Urothelium cell line (cell line): ENCODE results near the gene PHF21A.

Experiments used
- DNase-seq: peaks from one replicate; pipeline ENCODE4 v3.0.0; 2011; ENCODE audit warnings: low spot score, mixed read lengths
- FAIRE-seq: peaks from 2 replicates; lab custom pipeline; 2011; peaks lifted over from hg19 to GRCh38; lab: Jason Lieb, UNC

The PHF21A gene

GRCh38 chr11:45937916-45938315 is 183.3 kb downstream of the PHF21A start:
- FAIRE-seq (no peak), DNase-seq (no peak)

DNA sequence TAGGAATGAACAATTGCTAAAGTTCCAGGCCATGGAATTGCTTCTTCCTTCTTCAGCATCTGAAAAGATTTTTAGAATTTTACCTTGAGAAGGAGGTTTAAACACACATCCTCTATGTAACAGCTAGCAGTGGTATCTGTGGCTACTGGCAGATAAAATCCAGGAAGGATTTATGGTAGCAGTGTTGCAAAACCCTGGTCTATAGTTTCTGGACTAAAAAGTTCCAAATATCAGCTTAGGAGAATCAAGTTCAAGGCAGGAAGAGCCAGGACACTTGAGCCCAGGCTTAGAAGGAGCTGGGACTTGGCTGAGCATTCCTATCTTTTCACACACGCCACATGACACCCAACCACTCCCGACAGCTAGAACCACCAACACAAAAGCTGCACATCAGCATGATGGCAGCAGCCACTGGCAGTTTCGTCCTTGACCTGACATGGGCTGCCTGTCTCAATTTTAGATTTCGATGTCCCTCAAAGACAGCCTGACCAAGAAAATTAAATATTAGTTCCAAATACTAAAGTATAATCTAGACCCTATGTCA is 184.7 kb downstream of the PHF21A start:
- DNase-seq (no peak), FAIRE-seq (no peak)

- no peak for FAIRE-seq
- DNase-seq: no peak
These were observed 185.7 kb downstream of the PHF21A start for GRCh38 chr11:45935349-45936064.

DNA sequence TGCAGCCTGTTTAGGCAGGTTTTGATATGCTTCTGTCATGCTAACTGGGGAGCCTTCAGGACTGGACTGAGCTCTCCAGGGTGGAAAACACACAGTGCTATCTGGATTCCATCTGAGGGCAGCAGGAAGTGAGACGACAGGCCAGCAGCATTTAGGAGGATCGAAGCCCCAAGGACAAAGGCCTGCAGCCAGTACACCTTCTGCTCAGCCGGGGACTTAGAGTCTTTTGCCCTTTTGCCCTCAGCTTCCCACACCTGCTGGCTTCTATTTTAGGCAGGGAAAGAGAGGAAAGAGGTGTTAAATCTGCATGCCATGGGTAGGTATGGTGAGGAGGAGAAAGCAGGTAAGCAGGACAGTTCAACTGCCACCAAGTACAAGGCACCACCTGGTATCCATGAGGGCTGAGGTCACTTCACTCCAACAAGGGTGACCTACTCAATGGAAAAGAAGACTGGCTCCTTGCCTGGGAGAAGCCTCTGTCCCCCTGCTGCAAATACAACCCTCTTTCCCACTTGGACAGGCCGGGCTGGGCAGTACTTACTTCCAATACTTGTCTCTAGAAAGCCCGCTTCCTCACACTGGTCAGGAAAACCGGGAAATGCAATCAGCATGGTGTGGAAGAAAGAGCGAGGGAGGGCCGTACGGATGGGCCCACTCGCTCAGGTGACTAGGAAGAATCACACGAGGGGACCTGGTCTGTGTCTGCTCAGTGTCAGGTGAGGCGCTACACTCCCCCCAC is 186.5 kb downstream of the PHF21A start:
- FAIRE-seq (no peak), DNase-seq (no peak)

GRCh38 chr11:45933846-45934579 is 187.2 kb downstream of the PHF21A start:
- DNase-seq (no peak), FAIRE-seq (no peak)

GRCh38 chr11:45933131-45933831 is 188.0 kb downstream of the PHF21A start:
- DNase-seq (no peak), FAIRE-seq (no peak)

DNA sequence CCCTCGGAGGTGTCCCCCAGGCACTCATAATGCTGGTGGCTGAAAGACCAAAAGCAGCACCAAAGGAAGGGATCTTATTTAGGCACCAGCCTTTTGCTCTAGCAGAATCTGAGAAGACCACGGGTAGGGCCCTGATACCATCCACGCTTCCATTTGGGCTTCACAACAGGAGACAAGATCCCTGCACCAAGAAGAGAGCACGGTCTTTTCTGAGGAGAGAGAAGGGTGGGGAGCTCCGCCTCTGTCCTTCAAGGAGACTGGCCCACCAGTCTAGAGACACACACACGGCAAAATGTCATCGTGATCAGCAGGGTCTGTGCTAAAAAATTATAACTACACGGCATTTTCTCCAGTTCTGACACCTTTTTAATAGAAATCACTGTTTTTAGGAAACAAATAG is 189.0 kb downstream of the PHF21A start:
- DNase-seq: no peak
- no peak for FAIRE-seq

GRCh38 chr11:45931739-45932138 is 189.5 kb downstream of the PHF21A start:
- no peak for DNase-seq

DNA sequence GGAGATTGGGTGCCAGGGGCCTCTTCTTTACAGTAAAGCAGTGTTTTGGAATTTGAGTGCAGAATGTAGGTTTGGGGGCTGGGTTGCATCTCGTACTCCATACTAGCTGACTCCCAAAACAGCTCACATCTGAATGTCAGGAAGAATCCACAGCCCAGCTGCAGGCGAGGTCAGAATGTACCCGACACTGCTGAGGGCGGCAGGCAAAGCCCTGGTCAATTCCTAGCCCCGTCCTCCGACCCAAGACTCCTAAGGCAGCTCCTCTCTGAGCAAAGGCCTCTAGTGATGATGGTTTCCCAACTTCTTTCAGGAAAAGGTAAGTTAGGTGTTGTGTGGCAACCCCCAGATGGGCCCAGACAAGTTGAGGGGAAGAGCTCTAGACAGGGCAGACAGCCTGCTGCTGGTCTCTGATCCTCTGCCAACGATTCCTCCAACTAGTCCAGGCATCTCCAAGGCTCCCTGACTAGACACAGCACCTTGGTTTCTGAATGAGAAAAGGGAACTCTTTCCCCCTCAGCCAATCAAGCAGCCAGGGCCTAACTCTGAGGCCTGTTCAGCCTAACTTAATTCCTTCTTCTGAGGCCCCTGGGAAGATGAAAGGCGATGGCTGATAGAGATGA is 190.2 kb downstream of the PHF21A start:
- no peak for DNase-seq
- no peak for FAIRE-seq

More at GRCh38 chr11:45931739-45932138, 189.5 kb downstream of the PHF21A start:
- no peak for FAIRE-seq

DNA sequence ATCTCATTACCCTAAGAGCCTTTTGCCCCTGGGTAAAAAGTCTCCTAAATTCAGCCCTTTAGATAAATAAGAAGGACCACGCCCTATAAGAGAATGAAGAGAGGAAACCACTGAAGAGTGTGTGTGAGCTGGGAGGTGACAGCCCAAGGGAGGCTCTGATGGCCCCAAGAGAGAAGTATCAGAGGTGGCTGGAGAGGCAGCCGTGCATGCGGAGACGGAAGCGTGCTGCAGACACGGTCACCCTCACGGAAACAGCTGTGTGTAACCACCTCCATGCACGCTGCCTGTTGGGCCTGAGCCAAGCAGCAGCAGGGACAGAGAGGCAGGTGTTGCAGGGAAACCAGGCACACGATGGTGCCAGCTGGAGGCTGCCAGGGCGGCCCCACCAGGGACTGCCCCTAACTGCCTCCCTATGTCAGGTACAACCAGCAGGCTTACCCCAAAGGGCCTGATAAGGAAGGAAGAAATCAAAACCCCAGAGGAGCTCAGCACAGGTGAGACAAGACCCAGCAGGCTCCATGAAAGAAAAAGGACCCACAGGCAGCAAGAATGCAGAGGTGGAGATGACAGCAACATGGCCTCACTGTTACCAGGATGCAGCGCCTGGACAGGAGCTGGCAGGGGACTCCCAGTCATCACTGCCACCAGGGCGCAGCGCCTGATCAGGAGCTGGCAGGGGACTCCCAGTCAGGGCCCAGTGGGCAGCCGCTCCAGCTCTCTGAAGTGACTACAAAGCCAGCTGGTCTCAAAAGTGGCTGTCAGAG is 191.0 kb downstream of the PHF21A start:
- DNase-seq: no peak

GRCh38 chr11:45929486-45930030 is 191.7 kb downstream of the PHF21A start:
- DNase-seq (no peak), FAIRE-seq (no peak)

More for the DNA sequence above, 191.0 kb downstream of the PHF21A start:
- no peak for FAIRE-seq

DNA sequence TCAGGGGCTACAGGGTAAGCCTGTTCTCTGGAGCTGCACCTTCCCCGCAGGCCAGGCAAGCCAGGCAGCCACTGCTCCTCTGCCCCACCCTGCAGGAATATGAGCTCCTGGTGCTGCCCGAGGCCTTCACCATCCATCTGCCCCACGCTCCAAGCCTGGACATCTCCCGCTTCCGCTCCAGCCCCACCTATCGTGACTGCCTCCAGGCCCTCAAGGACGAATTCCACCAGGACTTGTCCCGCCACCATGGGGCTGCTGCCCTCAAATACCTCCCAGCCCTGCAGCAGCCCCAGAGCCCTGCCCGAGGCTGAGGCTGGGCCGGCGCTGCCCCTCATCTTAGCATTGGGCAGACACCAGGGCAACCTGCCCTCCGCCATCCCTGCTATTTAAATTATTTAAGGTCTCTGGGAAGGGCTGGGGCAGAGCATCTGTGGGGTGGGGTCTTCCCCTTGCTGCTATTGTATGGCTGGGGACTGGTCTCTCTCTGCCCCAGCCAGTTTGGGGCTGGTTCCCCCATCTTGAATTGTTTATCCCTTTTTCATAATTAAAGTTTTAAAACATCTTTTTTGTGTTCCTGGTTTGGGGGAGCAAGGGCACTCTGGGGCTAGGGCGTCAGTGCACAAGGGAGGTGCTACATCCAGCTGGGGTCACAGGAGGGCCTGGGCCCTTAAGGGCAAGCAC is 192.6 kb downstream of the PHF21A start:
- FAIRE-seq (no peak), DNase-seq (no peak)

DNA sequence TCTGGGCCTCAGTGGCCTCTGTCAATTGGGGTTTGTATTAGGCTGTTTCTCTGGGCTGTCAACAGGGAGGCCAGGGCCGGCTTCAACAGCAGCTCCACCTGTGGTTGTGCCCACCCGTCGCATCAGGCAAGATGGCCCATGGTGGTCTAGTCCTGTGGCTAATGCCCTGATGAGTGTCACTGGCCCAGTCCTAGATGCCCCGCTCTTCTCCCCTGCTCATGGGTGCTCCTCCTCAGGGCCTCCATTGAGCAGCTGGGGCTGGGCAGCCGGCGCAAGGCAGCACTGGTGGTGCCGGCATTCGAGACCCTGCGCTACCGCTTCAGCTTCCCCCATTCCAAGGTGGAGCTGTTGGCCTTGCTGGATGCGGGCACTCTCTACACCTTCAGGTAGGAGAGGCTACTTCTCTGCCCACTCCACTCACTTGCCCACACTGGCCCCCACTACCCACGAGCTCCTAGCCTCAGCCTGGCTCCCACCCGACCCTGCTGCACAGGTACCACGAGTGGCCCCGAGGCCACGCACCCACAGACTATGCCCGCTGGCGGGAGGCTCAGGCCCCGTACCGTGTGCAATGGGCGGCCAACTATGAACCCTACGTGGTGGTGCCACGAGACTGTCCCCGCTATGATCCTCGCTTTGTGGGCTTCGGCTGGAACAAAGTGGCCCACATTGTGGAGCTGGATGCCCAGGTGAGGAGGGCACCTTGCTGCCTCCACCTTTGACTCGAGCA is 193.4 kb downstream of the PHF21A start:
- DNase-seq (no peak), FAIRE-seq (no peak)

- no peak for FAIRE-seq
These were observed 193.9 kb downstream of the PHF21A start for GRCh38 chr11:45927332-45927683.

DNA sequence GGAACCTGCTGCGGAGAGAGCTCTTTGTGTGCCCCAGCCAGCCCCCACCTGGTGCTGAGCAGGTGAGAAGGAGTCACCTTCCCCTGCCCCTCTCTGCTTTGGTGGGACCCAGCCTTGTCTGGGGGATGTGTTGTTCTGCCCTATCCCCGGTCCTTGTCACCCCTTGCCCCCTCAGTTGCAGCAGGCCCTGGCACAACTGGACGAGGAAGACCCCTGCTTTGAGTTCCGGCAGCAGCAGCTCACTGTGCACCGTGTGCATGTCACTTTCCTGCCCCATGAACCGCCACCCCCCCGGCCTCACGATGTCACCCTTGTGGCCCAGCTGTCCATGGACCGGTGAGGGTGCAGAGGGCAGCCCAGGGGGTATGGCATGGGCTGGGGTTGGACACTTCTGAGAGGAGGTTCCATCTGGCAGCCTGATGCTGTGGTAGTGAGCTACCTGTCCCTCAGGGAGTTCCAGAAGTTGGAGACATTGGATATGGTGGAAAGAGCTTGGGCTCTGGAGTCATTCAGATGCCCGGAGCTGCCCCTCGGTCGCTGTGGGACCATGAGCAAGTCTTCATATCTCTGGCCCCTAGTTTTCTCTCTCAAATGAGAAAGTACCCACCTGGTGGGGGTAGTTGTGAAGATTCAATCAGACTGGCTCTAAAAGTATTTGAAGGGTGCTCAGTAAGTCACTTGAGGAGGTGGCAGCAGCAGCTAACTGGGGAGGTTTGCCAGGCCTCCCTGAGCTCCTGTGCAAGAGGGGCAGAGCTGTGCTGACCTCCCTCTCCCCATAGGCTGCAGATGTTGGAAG is 194.5 kb downstream of the PHF21A start:
- FAIRE-seq: no peak
- no peak for DNase-seq

More at GRCh38 chr11:45927332-45927683, 193.9 kb downstream of the PHF21A start:
- DNase-seq: no peak

- DNase-seq (no peak), FAIRE-seq (no peak)
These were observed 195.3 kb downstream of the PHF21A start for GRCh38 chr11:45926001-45926401.

GRCh38 chr11:45925550-45925949 is 195.7 kb downstream of the PHF21A start:
- DNase-seq (no peak), FAIRE-seq (no peak)
